ENCODE data around the gene CTNNA2.
A peak's percentile ranks its signal among the peaks of the same experiment; 100 is the strongest.

Gene CTNNA2

GRCh38 chr2:79649531-79649930 is 136.7 kb downstream of the CTNNA2 start:
- Histone ChIP-seq H3K27ac (no peak overlapping the region), H3K4me3 (ENCODE audit: low read depth, low read length) (no peak overlapping the region), H3K27me3 (replicated peaks) (no peaks in the 10 kb centered on the region), H3K36me3 (replicated peaks) (no peaks in the 10 kb centered on the region)
- no peak for TF ChIP-seq CTCF (IDR thresholded peaks at IDR 0.05; ENCODE audit: low read depth, low read length, missing control alignments)
- DNase-seq = no peak
- in situ Hi-C loops (cut with HindIII; ENCODE audit: low pct_ligation_motif_present, low sequenced_read_pairs) = no loop called here

GRCh38 chr2:79660557-79660956 is 147.7 kb downstream of the CTNNA2 start:
- DNase-seq = no peak
- no peaks in the 10 kb centered on the region for H3K36me3 ChIP-seq (replicated peaks)
- TF ChIP-seq CTCF (IDR thresholded peaks at IDR 0.05; ENCODE audit: low read depth, low read length, missing control alignments) = peak; percentile 9
- in situ Hi-C loops (cut with HindIII; ENCODE audit: low pct_ligation_motif_present, low sequenced_read_pairs) = no loop called here
- no peaks in the 10 kb centered on the region for H3K27me3 ChIP-seq (replicated peaks)
- no peak overlapping the region for H3K4me3 ChIP-seq (ENCODE audit: low read depth, low read length)
- no peak overlapping the region for H3K27ac ChIP-seq

GRCh38 chr2:79665091-79665490 is 152.2 kb downstream of the CTNNA2 start:
- in situ Hi-C loops (cut with HindIII; ENCODE audit: low pct_ligation_motif_present, low sequenced_read_pairs) = no loop called here
- DNase-seq = no peak
- H3K27ac ChIP-seq = no peak overlapping the region
- no peak overlapping the region for H3K4me3 ChIP-seq (ENCODE audit: low read depth, low read length)
- H3K36me3 ChIP-seq (replicated peaks) = no peaks in the 10 kb centered on the region
- TF ChIP-seq CTCF (IDR thresholded peaks at IDR 0.05; ENCODE audit: low read depth, low read length, missing control alignments) = no peak
- H3K27me3 ChIP-seq (replicated peaks) = no peaks in the 10 kb centered on the region

GRCh38 chr2:79666430-79666829 is 153.6 kb downstream of the CTNNA2 start:
- no peak overlapping the region for H3K4me3 ChIP-seq (ENCODE audit: low read depth, low read length)
- H3K36me3 ChIP-seq (replicated peaks) = no peaks in the 10 kb centered on the region
- TF ChIP-seq CTCF (IDR thresholded peaks at IDR 0.05; ENCODE audit: low read depth, low read length, missing control alignments) = no peak
- in situ Hi-C loops (cut with HindIII; ENCODE audit: low pct_ligation_motif_present, low sequenced_read_pairs) = no loop called here
- no peaks in the 10 kb centered on the region for H3K27me3 ChIP-seq (replicated peaks)
- no peak for DNase-seq
- H3K27ac ChIP-seq = no peak overlapping the region

GRCh38 chr2:79669714-79670113 is 156.9 kb downstream of the CTNNA2 start:
- Histone ChIP-seq H3K27ac (no peak overlapping the region), H3K4me3 (ENCODE audit: low read depth, low read length) (no peak overlapping the region), H3K27me3 (replicated peaks) (no peaks in the 10 kb centered on the region), H3K36me3 (replicated peaks) (no peaks in the 10 kb centered on the region)
- DNase-seq = no peak
- in situ Hi-C loops (cut with HindIII; ENCODE audit: low pct_ligation_motif_present, low sequenced_read_pairs) = no loop called here
- no peak for TF ChIP-seq CTCF (IDR thresholded peaks at IDR 0.05; ENCODE audit: low read depth, low read length, missing control alignments)

- no peak for TF ChIP-seq CTCF (IDR thresholded peaks at IDR 0.05; ENCODE audit: low read depth, low read length, missing control alignments)
- no peaks in the 10 kb centered on the region for H3K27me3 ChIP-seq (replicated peaks)
- no peaks in the 10 kb centered on the region for H3K36me3 ChIP-seq (replicated peaks)
- no peak for DNase-seq
- no peak overlapping the region for H3K27ac ChIP-seq
- no peak overlapping the region for H3K4me3 ChIP-seq (ENCODE audit: low read depth, low read length)
- in situ Hi-C loops (cut with HindIII; ENCODE audit: low pct_ligation_motif_present, low sequenced_read_pairs) = no loop called here
Measured at GRCh38 chr2:79670198-79670597, 157.3 kb downstream of the CTNNA2 start.

All from brain microvascular endothelial cell (primary cell).